Heart right ventricle (tissue), 16 donors: ENCODE measurements around the gene NDFIP1. TPM values are rescaled to one million over a fixed set of nuclear protein-coding genes. Genes with fewer than 3 reads are reported as not detected.

ENCODE experiments used
- ATAC-seq, 8 donors: fragments of 200-7000 bp; cut with Tn5 transposase; one replicate each; pipeline ENCODE4 v1.9.1; 2020; ENCODE audit warnings: mild to moderate bottlenecking in 8 of 8, moderate library complexity in 8 of 8, moderate number of reproducible peaks in 1 of 8
- DNase-seq, 2 donors: peaks; one replicate each; pipeline ENCODE4 v3.0.0-alpha.2; 2020
- H3K27ac ChIP-seq, 10 donors: fragments of 200-600 bp; sonication (generic) in 2 of 10; one replicate each; pipeline versions ENCODE4 v1.5.0 to v1.8.0; 2020 to 2022; ENCODE audit warnings: mild to moderate bottlenecking in 3 of 10
- H3K27me3 ChIP-seq, 7 donors: fragments of 200-600 bp; one replicate each; pipeline ENCODE4 v1.8.0; 2021 to 2022; ENCODE audit warnings: mild to moderate bottlenecking in 2 of 7
- H3K36me3 ChIP-seq, 9 donors: fragments of 200-600 bp; sonication (generic) in 1 of 9; one replicate each; pipeline versions ENCODE4 v1.5.0 to v1.8.0; 2020 to 2022; ENCODE audit warnings: mild to moderate bottlenecking in 2 of 9
- H3K4me1 ChIP-seq, 9 donors: fragments of 200-600 bp; sonication (generic) in 1 of 9; one replicate each; pipeline versions ENCODE4 v1.5.0 to v1.8.0; 2020 to 2022; ENCODE audit warnings: mild to moderate bottlenecking in 4 of 9
- H3K4me3 ChIP-seq, 10 donors: fragments of 200-600 bp; sonication (generic) in 2 of 10; one replicate each; pipeline versions ENCODE4 v1.5.0 to v1.8.0; 2020 to 2022; ENCODE audit warnings: mild to moderate bottlenecking in 7 of 10, moderate library complexity in 2 of 10
- H3K9me3 ChIP-seq, 11 donors: fragments of 200-600 bp in 10 of 11; sonication (generic) in 2 of 11; one replicate each; pipeline versions ENCODE4 v1.5.0 to v1.8.0; 2013 to 2022; ENCODE audit warnings: mild to moderate bottlenecking in 2 of 11, control low read depth in 1 of 11, moderate library complexity in 1 of 11
- WGBS, 2 donors: extraction: QIAGEN DNeasy Blood & Tissue Kit; methylation state at CpG; one replicate each; pipeline ENCODE4 v1.1.7; 2013; ENCODE audit warnings: inconsistent platforms in 1 of 2; 5-methylcytosine and 5-hydroxymethylcytosine counted together
- intact Hi-C, 10 donors: fragments of 100-400 bp; cut with DNase I; formaldehyde crosslinking; loops; one replicate each; pipeline versions ENCODE4 v1.11.1 to v1.14.2; 2022
- polyA plus RNA-seq, 2 donors: library from polyadenylated mRNA; stranded (reverse); fragments of 200-250 nt; gene quantifications; one replicate each; pipeline ENCODE4 v1.2.3, GENCODE V29; 2013
- total RNA-seq, 10 donors: library from RNA; stranded (reverse); fragmentation: NEBNext Ultra II Directional in 3 of 10; extraction: Animal tissue kit (Norgen Biotek cat#: 25700) in 3 of 10; gene quantifications; one replicate each; pipeline versions ENCODE4 v1.2.1 to v1.2.4, GENCODE V29; 2021 to 2023
- TF ChIP-seq, protein P1 (sequence below), 9 donors: fragments of 200-600 bp; sonication (generic) in 2 of 9; IDR thresholded peaks; one replicate each; pipeline versions ENCODE4 v1.5.0 to v1.8.0; 2021 to 2022; ENCODE audit warnings: antibody characterized with exemption in 9 of 9, mild to moderate bottlenecking in 5 of 9, moderate library complexity in 1 of 9
- donor health status: Arrhythmogenic right ventricular cardiomyopathy.
- donor health status: ischemic (EF 13 %, LVEDD 7.1; RV severe dilation, severe dysfunction).
- donor health status: healthy with polysubstance abuse.
- donor health status: DM: no; HTN: yes; CAD: no.
- donor health status: DM: no; HTN: no; CAD: no.
- donor health status: ischemic (EF 25% LVEDD 6.9; RV normal size, moderate dysfunction).
- donor health status: ischemic (EF 25% LVEDD 5.7; RV mildly dilated, moderate dysfunction).
- donor health status: healthy.
- donor health status: DM: yes; HTN: yes; CAD: no.
- donor health status: Ischemic cardiomyopathy.
- donor health status: ischemic (EF 35%, LVEDD 5.7; RV mildly dilated, moderate dysfunction).
- donor health status: nonischemic (EF 11% LVEDD 7.7; RV severe dilation, severe dysfunction).
- donor health status: DM: yes; HTN: yes; CAD: no.
- donor health status: PGD.
- donor health status: ischemic (EF 29% LVEDD 5.4; RV normal size, mild dysfunction).
- donor health status: nonischemic (EF 23%, LVEDD 6.1; RV moderate dilation, normal function).

Gene NDFIP1
- total and polyA plus RNA-seq, 12 donors, result 25.2 to 67.4 (median 58.9) TPM

- peak; percentile 84 to 92 (median 88) for ATAC-seq
- H3K9me3 ChIP-seq, result no peaks in the 10 kb centered on the region
- 5 to 8% methylated on average over 10 of the region's 10 CpGs for WGBS, 2 donors
- peak; percentile 77 to 81 for DNase-seq
- no peaks in the 10 kb centered on the region for H3K36me3 ChIP-seq
- H3K27ac ChIP-seq, result peak overlapping the region in 8 of 10 donors; percentile 31 to 80 (median 71)
- intact Hi-C loops, result loop anchor here in 4 of 10 donors (5.0 kb wide), 4 partner anchors 43 to 52 kb away; partner anchors contain the start of genes GNPDA1 (in 1 of the 4) and NDFIP1 (in 1 of the 4)
- H3K4me3 ChIP-seq, result peak overlapping the region in 7 of 10 donors; percentile 2 to 41 (median 36)
- H3K27me3 ChIP-seq, result no peaks in the 10 kb centered on the region
- H3K4me1 ChIP-seq, result peaks cover 0 to 36% (median 16%) of the 10 kb centered on the region in 9 donors
- TF ChIP-seq, protein P1, sequence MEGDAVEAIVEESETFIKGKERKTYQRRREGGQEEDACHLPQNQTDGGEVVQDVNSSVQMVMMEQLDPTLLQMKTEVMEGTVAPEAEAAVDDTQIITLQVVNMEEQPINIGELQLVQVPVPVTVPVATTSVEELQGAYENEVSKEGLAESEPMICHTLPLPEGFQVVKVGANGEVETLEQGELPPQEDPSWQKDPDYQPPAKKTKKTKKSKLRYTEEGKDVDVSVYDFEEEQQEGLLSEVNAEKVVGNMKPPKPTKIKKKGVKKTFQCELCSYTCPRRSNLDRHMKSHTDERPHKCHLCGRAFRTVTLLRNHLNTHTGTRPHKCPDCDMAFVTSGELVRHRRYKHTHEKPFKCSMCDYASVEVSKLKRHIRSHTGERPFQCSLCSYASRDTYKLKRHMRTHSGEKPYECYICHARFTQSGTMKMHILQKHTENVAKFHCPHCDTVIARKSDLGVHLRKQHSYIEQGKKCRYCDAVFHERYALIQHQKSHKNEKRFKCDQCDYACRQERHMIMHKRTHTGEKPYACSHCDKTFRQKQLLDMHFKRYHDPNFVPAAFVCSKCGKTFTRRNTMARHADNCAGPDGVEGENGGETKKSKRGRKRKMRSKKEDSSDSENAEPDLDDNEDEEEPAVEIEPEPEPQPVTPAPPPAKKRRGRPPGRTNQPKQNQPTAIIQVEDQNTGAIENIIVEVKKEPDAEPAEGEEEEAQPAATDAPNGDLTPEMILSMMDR (IDR thresholded peaks at IDR 0.05), result no peak
Measured at GRCh38 chr5:142063878-142064331, 44.7 kb upstream of the NDFIP1 start.

GRCh38 chr5:142065273-142065672, 43.3 kb upstream of the NDFIP1 start:
- ATAC-seq (peak in 2 of 8 donors; percentile 8 to 33), DNase-seq (no peak)
- Histone ChIP-seq H3K9me3 (no peaks in the 10 kb centered on the region), H3K36me3 (no peaks in the 10 kb centered on the region), H3K27me3 (no peaks in the 10 kb centered on the region), H3K27ac (no peak overlapping the region), H3K4me3 (no peak overlapping the region), H3K4me1 (peaks cover 0 to 26% (median 13%) of the 10 kb centered on the region in 9 donors)
- WGBS, 2 donors, result 71 to 74% methylated on average over 2 of the region's 2 CpGs
- intact Hi-C loops, result no loop called here
- TF ChIP-seq, protein P1 (IDR thresholded peaks at IDR 0.05), result no peak

- TF ChIP-seq, protein P1 (IDR thresholded peaks at IDR 0.05), result no peak
- Histone ChIP-seq H3K9me3 (no peaks in the 10 kb centered on the region), H3K4me3 (no peak overlapping the region), H3K4me1 (peaks cover 0 to 8% (median 0%) of the 10 kb centered on the region in 9 donors), H3K36me3 (no peaks in the 10 kb centered on the region), H3K27me3 (no peaks in the 10 kb centered on the region), H3K27ac (no peak overlapping the region)
- whole genome bisulfite sequencing, 2 donors, result 79% methylated on average over 6 of the region's 6 CpGs
- DNase-seq (no peak), ATAC-seq (no peak)
- intact Hi-C loops, result no loop called here
Measured at GRCh38 chr5:142069606-142070399, 38.8 kb upstream of the NDFIP1 start.

GRCh38 chr5:142070734-142071133, 37.8 kb upstream of the NDFIP1 start:
- H3K4me3 ChIP-seq, result no peak overlapping the region
- TF ChIP-seq, protein P1 (IDR thresholded peaks at IDR 0.05), result no peak
- H3K9me3 ChIP-seq, result no peaks in the 10 kb centered on the region
- ATAC-seq, result no peak
- intact Hi-C loops, result no loop called here
- H3K36me3 ChIP-seq, result no peaks in the 10 kb centered on the region
- DNase-seq, result no peak
- no peak overlapping the region for H3K27ac ChIP-seq
- no peaks in the 10 kb centered on the region for H3K4me1 ChIP-seq
- no peaks in the 10 kb centered on the region for H3K27me3 ChIP-seq
